SKM-1 (cell line): ENCODE measurements around the gene ALOX12B.

Source experiments
- DNase-seq: peaks from one replicate; lab custom pipeline; 2025; ENCODE audit not compliant: unreplicated experiment; lab: John Stamatoyannopoulos, UW

Gene ALOX12B

GRCh38 chr17:8087075-8087951 is at the start of gene ALOX12B:
Gene ALOX12B (minus strand): TSS chr17:8087716. CDS start chr17:8087442, 274 bp downstream.
- DNase-seq = no peak

DNA sequence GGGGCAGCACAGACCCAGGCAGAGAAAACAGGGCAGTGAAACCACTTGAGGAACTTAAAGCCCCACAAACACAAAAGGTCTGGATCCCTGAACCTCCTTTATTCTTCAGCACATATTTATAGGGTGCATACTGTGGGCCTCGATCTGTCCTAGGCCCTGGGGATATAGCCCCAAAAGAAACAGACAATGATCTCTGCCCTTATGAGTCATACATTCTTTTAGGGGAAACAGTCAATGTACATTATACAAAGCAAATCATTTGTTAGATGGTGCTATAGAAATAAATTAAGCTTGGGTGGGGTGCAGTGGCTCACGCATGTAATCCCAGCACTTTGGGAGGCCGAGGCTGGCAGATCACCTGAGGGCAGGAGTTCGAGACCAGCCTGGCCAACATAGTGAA is 46.4 kb upstream of the ALOX12B start:
- DNase-seq = no peak

GRCh38 chr17:8133399-8133798 is 45.9 kb upstream of the ALOX12B start:
- DNase-seq = no peak

DNA sequence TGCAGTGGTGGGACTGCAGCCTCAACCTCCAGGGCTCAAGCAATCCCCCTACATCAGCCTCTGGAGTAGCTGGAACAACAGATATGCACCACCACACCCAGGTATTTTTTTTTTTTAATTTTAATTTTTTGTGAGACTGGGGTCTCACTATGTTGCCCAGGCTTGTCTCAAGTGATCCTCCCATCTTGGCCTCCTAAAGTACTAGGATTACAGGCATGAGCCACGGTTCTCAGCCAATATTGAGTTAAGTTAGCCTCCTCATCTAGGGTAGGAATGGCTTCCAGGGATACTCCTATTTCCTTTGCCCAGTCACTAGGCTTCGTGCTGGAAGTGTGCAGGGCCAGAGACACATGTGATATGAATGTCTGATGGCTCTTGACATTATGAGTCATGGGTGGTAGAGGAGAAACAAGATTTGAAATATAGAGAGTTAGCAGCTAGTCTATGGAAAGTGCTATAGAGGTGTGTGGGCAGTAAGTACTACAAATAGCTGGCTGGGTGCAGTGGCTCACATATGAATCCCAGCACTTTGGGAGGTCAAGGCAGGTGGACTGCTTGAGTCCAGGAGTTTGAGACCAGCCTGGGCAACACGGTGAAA is 44.4 kb upstream of the ALOX12B start:
- DNase-seq = no peak

DNA sequence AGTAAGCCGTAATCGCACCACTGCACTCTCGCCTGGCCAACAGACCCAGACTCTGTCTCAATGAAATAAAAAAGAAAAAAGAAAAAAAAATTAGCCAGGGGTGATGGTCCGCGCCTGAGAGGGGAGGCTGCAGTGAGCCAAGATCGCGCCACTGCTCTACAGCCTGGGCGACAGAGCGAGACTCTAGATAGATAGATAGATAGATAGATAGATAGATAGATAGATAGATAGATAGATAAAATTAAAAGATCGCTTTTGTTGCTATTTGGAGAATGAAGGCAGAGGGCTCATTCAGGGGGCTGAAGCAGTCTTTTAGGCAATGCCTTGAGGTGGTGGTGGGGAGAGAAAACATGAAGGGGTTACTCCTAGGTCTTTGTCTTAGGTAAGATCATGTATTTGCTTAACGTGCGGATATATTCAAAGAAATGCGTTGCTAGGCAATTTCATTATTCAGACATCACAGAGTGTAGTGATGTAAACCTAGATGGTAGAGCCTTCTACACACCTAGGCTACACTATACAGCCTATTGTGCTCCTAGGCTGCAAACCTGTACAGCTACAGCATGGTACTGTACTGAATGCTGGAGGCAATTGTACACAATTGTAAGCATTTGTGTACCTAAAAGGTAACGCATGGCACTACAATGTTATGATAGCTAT is 40.7 kb upstream of the ALOX12B start:
- DNase-seq = no peak

DNA sequence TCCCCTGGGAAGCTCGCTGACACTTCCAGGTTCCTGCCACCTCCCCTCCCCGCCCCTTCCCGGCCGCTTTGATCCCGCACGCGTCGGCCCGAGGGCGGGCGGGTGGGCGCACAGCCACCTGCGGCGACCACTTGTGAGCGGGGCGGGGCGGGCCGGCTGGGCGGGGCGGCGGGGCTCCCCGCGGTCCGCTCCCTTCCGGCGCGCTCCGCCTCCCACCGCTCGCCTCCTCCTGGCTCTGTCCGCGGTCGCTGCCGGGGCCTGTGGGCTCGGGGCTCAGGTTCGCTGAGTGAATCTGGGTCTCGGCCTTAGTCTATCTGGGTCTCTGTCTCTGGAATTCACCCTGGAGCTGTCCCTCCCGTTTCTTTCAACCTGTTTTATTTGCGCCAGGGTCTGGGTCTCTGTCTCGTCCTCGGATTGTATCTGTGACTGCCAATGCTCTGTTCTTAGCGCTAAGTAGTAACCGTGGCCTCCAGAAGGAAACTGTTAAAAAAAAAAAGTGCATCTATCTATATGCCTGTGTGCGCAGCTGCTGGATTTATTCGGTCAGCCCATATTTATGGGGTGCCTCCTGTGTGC is 39.1 kb upstream of the ALOX12B start:
- DNase-seq = no peak

GRCh38 chr17:8125947-8126490 is 38.5 kb upstream of the ALOX12B start:
- DNase-seq = no peak

DNA sequence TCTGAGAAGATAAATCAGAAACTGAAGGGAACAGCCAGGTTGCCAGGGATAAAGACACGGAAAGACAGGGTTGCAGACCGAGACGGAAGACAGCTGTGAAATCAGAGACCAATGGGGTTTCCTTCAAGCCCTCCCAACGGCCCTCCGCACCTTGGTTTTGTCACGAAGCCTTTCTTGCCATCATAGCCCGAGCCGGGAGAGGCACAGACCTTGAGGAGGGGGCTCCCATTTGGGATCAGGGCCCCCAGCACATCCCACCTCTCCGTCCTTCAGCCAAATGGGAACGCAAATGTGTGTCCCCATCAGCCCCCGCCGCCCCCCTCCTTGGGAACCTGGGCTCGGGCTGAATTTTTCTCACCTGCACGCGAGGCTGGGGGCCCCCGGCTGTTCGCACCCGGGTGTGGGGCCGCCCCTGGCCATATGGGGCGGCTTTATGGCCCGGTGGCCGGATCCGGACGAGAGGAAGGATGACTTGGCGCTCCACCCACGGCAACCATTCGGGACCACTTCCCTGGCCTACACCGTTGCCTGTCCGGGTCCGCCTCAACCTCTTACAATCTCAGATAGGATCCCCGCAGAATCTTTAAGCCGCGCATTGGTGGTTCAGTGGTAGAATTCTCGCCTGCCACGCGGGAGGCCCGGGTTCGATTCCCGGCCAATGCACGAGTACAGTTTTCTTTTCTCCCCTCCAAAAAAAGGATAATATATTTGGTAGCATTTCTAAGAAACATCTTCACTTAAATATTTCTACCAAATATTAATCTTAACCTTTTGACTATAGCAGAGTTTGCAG is 37.8 kb upstream of the ALOX12B start:
- DNase-seq = no peak

GRCh38 chr17:8124350-8125153 is 37.0 kb upstream of the ALOX12B start:
- no peak for DNase-seq

DNA sequence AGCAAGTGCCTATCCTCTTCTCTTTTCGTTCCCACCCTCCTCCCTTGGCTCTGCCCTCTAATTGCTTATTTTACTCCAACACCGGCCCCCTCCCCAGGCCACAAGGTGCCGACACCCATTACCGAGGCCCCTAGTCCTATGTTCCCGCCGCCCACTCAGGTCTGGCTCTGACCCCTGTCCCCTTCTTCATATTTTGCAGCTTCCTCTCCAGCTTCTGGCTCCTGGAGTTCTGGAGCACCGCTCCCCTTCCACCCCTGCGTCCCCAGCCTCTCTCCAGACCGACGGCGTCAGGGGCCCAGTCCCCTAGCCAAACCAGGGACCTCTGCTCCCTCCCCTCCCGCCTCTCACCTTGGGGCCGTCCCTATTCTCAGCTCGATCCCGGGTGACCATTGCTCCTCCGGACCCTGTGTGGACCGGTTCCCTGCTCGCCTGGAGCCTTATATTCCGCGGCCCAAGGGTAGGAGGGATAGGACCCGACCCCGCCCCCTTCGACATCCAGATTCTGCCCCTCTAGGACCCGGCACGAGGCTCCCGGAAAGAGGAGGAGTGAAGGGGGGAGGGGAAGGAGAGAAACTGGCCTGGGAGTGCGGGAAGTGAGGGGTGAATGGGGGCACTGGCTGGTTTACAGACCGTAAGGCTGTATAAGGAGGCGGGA is 36.3 kb upstream of the ALOX12B start, which contains the start of gene HES7:
Gene HES7, minus strand, starts transcription at position 412 of the 655 bp plus-strand sequence. Its CDS starts 22 bp downstream, at position 390.
- no peak for DNase-seq

GRCh38 chr17:8122924-8123694 is 35.6 kb upstream of the ALOX12B start:
- no peak for DNase-seq

GRCh38 chr17:8122422-8122923 is 35.0 kb upstream of the ALOX12B start:
- DNase-seq = no peak

DNA sequence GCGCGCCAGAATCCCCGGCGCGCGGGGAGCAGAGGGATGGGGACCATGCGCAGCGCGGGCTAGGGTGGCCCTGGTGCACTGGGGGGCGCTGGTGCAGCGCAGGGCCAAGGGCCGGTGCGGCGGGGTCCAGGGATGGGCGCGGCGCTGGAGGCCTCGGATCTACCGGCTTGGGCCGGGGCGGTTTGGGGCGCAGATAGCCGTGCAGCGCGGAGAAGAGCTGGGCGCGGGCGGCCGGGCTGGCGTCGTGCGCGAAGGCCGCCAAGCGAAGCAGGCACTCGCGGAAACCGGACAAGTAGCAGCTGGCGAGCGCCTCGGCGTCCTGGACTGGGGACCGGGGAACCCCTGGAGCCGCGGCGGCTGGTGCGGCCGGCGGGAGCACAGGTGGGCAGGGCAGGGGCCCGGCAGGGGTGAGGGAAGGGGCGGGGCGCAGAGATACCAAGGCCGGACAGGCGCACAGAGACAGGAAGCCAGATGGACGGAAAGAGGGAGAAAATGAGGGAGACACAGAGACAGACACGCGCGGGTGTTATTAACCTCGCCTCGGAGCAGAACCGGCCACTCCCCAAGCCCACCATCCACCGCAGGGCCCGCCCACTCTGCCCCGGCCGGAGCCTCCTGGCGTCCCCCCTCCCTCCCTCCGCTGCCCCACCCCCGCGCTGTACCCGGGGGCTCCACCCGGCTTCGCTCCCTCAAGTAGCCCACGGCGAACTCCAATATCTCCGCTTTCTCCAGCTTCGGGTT is 34.3 kb upstream of the ALOX12B start:
- no peak for DNase-seq

GRCh38 chr17:8121407-8121680 is 33.8 kb upstream of the ALOX12B start:
- DNase-seq = no peak

GRCh38 chr17:8120520-8121406 is 33.2 kb upstream of the ALOX12B start:
- DNase-seq = no peak

DNA sequence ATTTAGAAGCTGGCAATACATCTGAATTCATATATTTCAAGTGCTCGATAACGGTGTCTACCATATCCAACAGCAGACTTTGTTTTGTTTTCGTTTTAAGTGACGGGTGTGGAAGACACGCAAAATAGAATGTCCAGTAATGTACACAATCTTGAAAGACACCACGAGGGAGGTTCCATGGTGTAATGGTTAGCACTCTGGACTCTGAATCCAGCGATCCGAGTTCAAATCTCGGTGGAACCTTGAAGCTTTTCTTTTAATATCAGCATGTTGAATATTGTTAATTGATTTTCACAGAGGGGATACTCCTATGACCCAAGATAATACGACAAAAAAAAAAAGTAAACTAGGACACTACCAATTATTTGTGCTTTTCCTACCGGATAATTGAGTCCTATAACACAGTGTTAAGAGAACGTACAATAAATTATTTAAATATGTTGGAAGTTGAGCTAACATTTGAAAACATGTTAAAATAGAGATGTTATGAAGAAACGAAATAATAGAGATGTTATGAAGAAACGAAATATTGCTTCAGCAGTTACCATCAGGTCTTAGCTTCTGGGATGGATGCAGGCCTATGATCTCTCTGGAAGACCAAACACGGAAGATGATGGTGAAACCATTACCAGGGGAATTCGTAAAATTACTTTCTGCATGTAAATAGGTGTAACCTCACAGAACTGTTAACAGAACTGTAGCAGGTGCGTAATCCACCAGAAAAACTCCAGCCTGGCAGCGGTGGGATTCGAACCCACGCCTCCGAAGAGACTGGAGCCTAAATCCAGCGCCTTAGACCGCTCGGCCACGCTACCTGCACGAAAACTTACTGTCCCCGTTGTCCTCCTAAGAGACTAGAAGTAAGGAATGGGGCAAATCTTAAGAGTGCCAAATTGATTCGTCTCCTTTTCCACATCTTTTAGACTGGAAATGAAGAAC is 32.3 kb upstream of the ALOX12B start:
- DNase-seq = no peak
